Cardiac muscle cell (in vitro differentiated cells and primary cell): Measurements from ENCODE around the gene ZNF821. TPM values are rescaled to one million over a fixed set of nuclear protein-coding genes. Genes with fewer than 3 reads are reported as not detected.

Experiments used
- DNase-seq, 2 donors: peaks; one replicate each; pipeline versions ENCODE4 v3.0.0 to v3.0.0-alpha.2; 2010 to 2017; ENCODE audit warnings: low read depth in 1 of 2, low spot score in 1 of 2
- H3K27ac ChIP-seq: fragments of 200-600 bp; sonication (generic); 2 replicates; pipeline ENCODE4 v1.5.1; 2016
- H3K27me3 ChIP-seq: fragments of 200-600 bp; sonication (generic); 2 replicates; pipeline ENCODE4 v1.6.0; 2016; ENCODE audit warnings: control low read depth
- H3K36me3 ChIP-seq: fragments of 200-600 bp; sonication (generic); 2 replicates; pipeline ENCODE4 v1.5.1; 2016; ENCODE audit warnings: control low read depth
- H3K4me1 ChIP-seq: fragments of 200-600 bp; sonication (generic); 2 replicates; pipeline ENCODE4 v1.8.1; 2017; ENCODE audit warnings: low read depth, mild to moderate bottlenecking, mixed run types
- H3K4me3 ChIP-seq: fragments of 200-600 bp; sonication (generic); 2 replicates; pipeline ENCODE4 v1.5.1; 2016; ENCODE audit warnings: mild to moderate bottlenecking
- H3K9me3 ChIP-seq: fragments of 200-600 bp; sonication (generic); 2 replicates; pipeline ENCODE4 v1.5.1; 2017; ENCODE audit warnings: low read depth, mild to moderate bottlenecking, control low read depth
- polyA plus RNA-seq: library from polyadenylated mRNA; unstranded; fragments of >200 nt; fragmentation: Nextera tagmentation; extraction: Ambion mirVana; gene quantifications from 2 replicates; pipeline ENCODE4 v1.2.1, GENCODE V29; 2016
- total RNA-seq: library from RNA; depleted of rRNA; stranded (reverse); fragments of >200 nt; gene quantifications from 2 replicates; pipeline ENCODE4 v1.2.3, GENCODE V29; 2016
- TF ChIP-seq, protein P1 (sequence below): IDR thresholded peaks from 2 replicates; pipeline ENCODE4 v1.5.1; 2012; ENCODE audit warnings: low read depth, mild to moderate bottlenecking, low read length

Gene ZNF821
- total and polyA plus RNA-seq, 2 experiments from 2014 or later = 19.6 to 24.9 TPM

DNA sequence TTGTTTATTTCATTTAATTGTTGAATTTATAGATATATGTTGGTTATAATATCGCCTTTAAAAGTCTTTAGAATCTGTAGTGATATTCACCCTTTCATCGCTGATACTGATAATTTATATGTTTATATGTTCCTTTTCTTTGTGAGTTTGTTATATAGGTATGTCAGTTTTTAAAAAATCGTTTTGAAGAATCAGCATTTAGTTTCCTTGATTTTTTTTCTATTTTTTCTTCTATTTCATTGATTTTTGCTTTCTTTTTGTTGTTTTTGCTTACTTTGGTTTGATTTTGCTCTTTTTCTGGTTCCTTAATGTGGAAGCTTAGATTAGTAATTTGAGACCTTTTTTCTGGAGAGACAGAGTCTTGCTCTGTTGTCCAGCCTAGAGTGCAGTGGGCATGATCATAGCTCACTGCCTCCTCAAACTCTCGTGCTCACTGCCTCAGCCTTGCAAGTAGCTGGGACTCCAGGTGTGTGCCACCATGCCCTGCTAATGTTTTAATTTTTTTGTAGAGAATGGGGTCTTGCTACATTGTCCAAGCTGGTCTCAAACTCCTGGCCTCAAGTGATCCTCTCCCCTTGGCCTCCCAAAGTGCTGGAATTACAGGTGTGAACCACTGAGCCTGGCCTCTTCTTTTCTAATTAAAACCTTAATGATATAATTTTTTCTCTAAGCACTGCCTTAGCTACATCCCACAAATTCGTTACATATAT is 18.8 kb upstream of the ZNF821 start:
- TF ChIP-seq, protein P1, sequence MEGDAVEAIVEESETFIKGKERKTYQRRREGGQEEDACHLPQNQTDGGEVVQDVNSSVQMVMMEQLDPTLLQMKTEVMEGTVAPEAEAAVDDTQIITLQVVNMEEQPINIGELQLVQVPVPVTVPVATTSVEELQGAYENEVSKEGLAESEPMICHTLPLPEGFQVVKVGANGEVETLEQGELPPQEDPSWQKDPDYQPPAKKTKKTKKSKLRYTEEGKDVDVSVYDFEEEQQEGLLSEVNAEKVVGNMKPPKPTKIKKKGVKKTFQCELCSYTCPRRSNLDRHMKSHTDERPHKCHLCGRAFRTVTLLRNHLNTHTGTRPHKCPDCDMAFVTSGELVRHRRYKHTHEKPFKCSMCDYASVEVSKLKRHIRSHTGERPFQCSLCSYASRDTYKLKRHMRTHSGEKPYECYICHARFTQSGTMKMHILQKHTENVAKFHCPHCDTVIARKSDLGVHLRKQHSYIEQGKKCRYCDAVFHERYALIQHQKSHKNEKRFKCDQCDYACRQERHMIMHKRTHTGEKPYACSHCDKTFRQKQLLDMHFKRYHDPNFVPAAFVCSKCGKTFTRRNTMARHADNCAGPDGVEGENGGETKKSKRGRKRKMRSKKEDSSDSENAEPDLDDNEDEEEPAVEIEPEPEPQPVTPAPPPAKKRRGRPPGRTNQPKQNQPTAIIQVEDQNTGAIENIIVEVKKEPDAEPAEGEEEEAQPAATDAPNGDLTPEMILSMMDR = no peak
- H3K36me3 ChIP-seq = no peaks in the 10 kb centered on the region
- H3K27me3 ChIP-seq = no peaks in the 10 kb centered on the region
- no peaks in the 10 kb centered on the region for H3K9me3 ChIP-seq
- H3K4me3 ChIP-seq = no peak overlapping the region
- no peak for DNase-seq
- H3K27ac ChIP-seq = no peak overlapping the region
- H3K4me1 ChIP-seq = peaks cover 2% of the 10 kb centered on the region

DNA sequence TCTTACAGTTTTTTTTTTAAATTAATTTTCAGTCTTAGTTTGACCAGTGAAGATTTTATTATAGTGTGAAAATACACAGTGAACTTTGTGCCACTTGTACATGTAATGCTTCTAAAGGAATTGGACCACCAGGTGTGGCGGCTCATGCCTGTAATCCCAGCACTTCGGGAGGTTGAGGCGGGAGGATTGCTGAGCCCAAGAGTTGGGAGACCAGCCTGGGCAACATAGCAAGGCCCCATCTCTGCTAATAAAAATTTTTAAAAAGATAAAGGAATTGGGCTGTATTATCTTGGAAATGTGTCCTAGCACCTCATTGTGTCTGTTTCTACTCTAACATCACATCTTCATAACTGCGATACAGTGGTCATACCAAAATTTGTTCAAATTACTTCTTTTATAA is 15.2 kb upstream of the ZNF821 start:
- H3K4me3 ChIP-seq = no peak overlapping the region
- DNase-seq = no peak
- no peaks in the 10 kb centered on the region for H3K27me3 ChIP-seq
- H3K27ac ChIP-seq = peak overlapping the region; percentile 42
- TF ChIP-seq, protein P1 = no peak
- no peaks in the 10 kb centered on the region for H3K36me3 ChIP-seq
- H3K9me3 ChIP-seq = no peaks in the 10 kb centered on the region
- H3K4me1 ChIP-seq = peaks cover 9% of the 10 kb centered on the region

DNA sequence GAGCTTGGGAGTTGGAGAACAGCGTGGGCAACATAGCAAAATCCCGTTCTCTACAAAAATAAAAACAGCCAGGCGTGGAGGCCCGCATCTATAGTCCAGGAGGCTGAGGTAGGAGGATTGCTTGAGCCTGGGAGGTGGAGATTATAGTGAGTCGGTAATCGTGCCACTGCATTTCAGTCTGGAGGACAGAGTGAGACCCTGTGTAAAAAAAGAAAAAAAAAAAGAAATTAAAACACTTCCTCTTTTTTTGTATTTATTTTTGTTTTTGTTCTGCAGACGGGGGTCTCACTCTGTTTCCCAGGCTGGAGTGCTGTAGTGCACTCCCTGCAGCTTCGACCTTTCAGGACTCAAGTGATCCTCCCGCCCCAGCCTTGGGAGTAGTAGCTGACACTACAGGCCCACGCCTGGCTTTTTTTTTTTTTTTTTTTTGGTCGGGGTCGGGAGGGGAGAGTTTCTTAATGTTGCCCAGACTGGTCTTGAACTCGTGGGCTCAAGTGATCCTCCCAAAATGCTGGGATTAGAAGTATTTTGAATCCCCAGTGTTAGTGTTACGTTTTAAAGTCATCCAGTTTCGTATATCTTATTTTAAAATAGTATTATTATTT is 12.9 kb upstream of the ZNF821 start:
- Histone ChIP-seq H3K4me3 (peak overlapping the region; percentile 85), H3K36me3 (no peaks in the 10 kb centered on the region), H3K9me3 (no peaks in the 10 kb centered on the region), H3K4me1 (peaks cover 9% of the 10 kb centered on the region), H3K27me3 (no peaks in the 10 kb centered on the region), H3K27ac (peak overlapping the region; percentile 93)
- peak in 1 of 2 donors; percentile 2 for DNase-seq
- TF ChIP-seq, protein P1 = no peak

DNA sequence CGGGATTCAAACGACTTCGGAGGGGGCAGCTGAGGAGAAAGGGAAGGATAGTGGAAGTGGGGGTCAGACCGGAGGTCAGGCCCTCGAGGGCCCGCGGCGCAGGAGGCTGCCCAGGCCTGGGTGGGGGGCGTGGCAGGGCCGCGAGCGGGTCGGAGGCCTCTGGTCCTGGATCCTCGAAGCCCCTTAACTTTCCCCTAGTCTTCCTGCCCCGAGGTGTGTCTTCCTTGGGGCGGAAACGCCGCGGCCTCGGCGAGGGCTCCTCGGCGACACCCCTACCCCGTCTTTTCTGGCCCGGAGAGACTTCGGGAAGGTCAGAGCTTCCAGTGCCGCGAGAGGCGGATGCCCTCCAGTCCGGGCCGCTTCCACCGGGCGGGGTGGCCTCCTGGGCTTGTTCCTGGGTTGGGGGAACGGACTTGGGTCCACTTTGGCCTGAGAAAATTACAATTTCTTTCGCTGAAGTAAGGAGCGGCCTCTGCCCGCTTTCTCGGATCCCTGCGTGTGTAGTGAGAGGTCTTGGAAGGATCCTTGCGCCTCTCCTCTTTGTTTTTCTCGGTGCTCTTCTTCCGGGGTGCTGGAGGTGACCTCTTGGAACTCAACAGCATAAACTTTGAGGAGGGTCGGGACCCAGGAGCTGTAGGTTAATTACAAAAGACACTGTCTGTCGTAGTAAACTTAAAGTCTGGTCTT is 11.8 kb upstream of the ZNF821 start:
- peak overlapping the region; percentile 93 for H3K27ac ChIP-seq
- peaks cover 9% of the 10 kb centered on the region for H3K4me1 ChIP-seq
- H3K9me3 ChIP-seq = no peaks in the 10 kb centered on the region
- H3K27me3 ChIP-seq = no peaks in the 10 kb centered on the region
- peak; percentile 39 to 54 for DNase-seq
- peak overlapping the region; percentile 85 for H3K4me3 ChIP-seq
- H3K36me3 ChIP-seq = no peaks in the 10 kb centered on the region
- TF ChIP-seq, protein P1 = no peak

DNA sequence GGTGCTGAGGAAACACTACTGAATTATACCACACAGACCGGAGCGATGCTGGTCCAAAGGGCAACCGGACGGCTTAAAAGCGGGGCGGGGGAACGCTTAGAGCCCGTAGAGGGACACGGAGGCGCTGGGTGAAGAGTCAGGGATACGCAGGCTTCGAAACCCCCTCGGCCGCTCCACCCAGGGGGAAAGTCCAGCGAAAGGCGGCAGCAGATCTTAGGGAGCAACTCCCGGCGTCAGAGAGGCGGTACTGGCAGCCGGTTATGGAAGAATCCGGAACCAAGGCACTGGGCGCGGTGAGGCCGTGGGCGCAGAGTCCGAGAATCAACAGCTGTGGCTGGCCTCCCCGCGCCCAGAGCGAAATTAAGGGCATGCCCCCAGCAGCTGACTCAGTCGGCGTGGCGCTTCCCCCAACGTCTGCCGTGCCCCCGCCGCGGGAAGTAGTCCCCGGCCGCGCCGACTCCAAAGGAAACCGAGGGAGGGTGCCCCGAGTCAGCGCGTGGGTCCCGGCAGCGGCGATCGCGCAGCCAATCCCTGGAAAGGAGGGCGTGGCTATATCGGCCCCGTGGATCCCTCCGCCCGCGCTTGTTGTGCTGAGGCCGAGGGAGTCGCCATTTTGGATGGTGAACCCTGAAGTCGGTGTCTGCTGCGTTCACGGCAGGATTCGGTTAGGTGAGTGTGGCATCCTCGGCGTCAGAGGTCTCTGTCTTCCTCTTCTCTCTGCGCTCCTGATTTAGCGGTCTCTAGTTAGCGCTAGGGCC is 11.1 kb upstream of the ZNF821 start, which contains the start of gene IST1:
TSS of gene IST1 (plus strand) at position 611 of the 758 bp plus-strand sequence. CDS start 20,110 bp downstream, outside the sequence.
- TF ChIP-seq, protein P1 = no peak
- Histone ChIP-seq H3K27ac (peak within 1 kb of the TSS; percentile 93), H3K4me1 (peaks cover 7% of the 10 kb centered on the region), H3K36me3 (no peaks in the 10 kb centered on the region), H3K9me3 (no peaks in the 10 kb centered on the region), H3K27me3 (no peaks in the 10 kb centered on the region), H3K4me3 (peak within 1 kb of the TSS; percentile 85)
- DNase-seq = peak; percentile 99 to 100
